HG03460 (cell line): ENCODE measurements around the gene MED12L.

ENCODE experiments used
- ATAC-seq: cut with Tn5 transposase; IDR thresholded peaks from one replicate; pipeline ENCODE4 v1.9.1; 2021; ENCODE audit not compliant: unreplicated experiment

The MED12L gene

DNA sequence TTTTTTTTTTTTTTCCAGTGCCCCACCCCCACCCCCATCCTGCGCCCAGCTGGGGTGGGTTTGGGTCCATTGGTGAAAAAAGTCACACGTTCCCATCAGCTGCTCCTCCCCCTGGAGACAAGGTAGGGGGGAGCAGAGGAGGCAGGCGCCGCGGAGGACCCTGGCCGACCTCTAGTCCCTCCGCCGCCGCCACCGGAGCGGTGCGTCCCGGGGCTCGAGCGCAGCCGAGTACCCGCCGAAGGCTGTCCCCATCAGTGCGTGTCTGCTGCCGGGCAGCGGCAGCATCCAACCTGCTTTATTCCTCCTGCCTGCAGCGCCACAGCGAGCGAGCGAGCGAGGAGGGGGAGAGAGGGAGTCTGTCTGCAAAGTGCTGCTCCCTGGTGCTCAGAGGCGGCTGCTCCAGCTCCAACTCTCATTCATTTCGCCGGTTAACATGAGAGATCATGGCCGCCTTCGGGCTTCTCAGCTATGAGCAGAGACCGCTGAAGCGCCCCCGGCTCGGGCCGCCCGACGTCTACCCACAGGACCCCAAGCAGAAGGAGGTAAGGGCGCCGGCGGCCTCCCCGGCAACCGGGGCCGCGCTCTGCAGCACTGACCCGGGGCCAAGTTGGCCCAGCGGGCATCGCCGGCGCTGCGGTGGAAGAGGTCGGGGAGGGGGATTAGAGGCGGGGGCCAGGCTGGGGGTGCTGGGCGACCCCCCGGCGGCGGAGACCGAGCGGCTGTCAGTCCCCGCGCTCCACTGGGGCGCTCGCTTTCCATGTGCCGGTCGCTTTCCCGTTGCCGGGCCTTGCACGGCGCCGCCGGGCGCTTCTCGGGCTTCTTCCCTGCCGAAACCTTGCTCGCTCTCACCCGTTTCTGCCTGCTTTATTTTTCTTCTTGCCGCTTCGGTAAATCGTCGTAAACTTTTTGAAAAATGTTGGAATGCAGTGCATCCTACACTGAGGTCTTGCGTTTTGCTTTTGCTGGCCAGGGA lies 1.3 kb downstream of the MED12L start:
- peak; percentile 60 for ATAC-seq

DNA sequence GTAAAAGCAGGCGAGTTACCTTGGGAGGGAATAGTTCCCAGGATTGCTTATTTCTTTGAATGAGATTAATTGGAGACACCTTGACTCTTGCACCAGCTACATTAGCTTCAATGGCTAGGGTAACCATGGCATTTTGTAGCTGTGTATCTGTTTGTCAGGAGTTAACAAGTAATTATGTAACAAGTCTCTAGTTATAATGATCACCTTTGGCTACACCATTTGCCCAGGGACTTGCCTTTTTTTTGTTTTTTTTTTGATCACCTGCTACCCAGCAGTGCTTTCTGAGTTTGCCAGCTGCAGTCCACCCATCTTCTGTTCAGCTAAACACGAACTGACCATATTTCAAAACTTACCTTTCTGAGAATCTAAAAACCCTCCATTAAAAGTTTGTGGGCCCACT lies 2.2 kb downstream of the MED12L start:
- no peak for ATAC-seq

DNA sequence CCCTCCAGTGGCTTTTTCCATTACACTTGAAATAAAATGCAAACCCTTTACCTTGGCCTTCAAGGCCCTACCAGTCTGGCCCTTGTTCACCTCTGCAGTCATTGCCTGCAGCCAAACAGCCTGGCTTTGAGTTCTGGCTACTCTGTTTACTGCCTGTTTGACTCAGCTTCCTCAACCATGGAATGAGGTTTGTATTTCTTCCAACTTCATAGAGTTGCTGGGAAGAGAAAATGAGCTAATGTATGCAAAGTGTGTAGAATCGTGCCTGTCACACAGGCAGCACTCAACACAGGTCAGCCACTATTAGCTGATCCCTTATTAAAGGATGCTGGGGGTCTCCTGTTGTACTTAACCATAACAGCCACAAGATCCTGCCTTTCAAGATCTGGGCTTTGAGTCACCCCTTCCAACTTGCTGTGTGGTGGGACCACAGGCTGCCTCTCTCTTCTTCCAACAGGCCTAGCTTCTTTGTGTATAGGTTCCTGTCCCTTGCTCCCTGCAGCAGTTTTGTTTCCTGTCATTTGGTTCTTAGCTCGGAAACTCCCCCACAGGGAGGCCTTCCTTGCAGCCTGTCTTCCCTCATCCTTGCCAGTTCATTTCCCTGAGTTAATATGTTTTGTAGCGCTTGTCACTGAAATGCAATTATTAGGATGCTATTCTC lies 6.4 kb downstream of the MED12L start:
- no peak for ATAC-seq

DNA sequence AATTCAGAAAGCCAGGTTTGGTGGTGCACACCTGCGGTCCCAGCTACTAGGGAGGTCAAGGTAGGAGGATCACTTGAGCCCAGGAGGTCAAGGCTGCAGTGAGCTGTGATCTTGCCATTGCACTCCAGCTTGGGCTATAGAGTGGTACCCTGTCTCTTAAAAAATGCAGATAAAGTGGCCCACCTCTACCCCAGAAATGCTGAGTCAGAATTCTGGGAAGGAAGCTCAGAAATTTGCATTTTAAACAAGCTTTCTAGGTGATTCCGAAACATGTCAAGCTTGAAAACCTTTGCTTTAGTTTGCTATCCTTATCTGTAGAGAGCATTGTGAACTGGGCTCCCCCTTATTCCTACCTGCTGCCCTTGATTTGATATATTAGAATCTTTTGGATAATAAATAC lies 7.7 kb downstream of the MED12L start:
- no peak for ATAC-seq

DNA sequence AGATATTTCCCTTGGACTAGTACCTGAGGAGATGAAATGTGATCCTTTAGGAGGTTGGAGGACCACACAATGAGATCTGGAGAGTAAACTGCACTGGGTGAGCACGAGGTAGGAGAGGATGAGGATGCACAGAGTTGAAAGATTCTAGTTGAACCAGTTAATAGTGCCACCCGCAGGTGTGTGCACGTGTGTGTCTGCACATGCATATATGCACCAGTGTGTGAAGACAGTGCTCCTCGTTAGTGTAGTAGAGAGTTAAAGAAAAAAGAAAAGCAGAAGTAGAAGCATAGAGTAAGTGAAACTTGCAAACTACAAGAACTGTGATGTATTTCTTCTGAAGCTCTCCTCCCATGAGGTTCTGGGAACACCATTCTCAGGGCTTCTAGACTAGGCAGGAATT lies 8.4 kb downstream of the MED12L start:
- ATAC-seq = peak; percentile 71

DNA sequence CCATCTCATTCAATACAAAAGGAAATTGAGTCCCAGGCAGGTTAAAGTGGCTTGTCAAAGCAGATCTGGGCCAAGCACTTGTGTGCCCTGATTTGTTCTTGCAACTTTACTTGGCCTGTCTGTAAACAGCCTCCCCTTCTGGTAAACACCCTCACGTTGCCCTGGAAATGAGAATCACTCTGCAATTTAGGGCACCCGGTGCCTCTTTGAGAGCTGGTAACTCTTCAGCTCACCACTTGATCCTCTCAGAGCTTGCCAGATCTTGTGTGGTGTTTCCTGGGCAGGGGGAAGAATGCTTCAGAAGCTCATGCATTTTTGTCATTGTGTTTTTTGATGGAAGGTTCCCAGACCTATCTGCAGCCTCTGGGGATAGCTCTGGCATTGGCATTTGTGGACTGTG lies 11.3 kb downstream of the MED12L start:
- no peak for ATAC-seq

DNA sequence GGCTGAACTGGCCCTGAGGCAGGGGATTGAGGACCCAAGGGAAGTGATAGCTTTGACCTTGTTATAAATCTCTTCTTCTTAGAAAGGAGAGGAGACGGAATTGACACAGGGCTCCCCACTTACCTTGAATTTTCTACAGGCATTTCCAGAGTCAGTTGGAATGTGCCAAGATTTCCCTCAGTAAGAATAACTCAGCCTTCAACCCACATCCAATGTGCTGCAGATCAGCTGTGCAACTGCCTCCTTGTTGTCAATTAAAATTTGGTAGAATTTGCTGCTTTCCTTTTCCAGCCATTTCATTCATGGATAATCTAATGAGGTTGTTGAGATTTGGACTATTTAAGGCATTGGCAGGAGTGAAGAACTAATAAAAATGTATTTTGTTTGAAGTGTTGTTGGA lies 14.6 kb downstream of the MED12L start:
- ATAC-seq = no peak

DNA sequence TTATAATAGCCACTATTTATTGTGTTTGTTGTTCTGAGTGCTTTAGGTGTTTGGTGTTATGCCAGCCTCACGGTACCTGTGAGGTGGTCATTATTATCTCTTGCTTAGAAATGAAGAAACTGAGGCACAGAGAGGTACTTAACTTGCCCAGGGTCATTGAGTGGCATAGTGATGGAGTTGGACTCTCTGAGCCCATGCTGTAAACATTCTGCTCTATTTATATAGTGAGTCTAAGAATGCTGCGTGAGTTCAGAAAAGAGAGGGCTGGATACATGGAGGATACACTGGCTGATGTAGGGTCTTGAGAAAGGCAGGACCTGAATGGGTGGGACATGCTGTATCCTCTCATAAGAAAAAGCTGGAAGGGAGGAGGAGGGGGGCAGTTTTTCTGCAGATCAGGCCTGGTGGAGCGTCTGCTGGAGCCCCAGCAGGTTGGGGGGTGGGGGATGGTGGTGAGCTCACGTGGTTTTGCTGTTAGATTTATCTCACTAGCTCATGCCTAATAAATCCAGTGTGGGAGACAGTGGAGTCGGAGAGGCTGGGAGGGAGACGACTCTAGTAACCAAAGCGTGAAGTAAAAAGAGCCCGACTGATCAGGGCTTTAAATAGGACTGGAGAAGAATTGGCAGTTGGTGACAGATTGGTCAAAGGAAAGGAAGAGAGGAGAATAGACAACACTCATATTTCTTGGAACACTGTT lies 16.0 kb downstream of the MED12L start:
- ATAC-seq = no peak

DNA sequence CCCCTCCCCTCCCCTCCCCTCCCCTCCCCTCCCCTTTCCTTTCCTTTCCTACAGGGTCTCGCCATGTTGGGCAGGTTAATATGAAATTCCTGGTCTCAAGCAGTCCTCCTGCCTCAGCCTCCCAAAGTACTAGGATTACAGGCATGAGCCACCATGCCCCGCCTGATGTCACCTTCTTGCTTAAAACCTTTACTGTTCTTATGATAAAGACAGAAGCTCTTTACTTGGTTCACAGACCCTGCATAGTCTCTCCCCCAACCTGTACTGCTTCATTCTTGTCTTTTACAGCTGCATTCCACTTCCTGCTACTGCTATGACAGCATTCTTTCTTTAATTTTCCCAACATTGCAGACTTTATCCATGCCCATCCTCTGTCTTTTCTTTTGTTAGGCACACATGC lies 20.8 kb downstream of the MED12L start:
- no peak for ATAC-seq

DNA sequence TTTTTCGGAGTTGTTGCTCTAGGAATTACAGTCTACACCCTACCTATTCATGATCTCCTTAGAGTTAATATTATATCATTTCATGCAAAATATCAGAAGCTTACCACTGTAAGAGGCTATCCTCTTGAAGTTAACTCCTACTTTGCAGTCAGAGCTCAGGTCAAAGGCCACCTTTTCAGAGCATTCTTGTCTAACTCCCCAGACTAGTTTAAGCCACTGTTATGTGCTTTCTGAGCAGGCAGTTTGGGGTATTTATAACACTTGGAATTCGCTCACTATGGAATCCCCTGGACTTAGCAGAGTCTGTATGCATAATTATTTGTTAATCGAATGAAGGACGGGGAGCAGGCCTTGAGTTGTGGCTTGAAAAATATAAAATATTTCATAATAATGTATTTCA lies 21.7 kb downstream of the MED12L start:
- no peak for ATAC-seq

DNA sequence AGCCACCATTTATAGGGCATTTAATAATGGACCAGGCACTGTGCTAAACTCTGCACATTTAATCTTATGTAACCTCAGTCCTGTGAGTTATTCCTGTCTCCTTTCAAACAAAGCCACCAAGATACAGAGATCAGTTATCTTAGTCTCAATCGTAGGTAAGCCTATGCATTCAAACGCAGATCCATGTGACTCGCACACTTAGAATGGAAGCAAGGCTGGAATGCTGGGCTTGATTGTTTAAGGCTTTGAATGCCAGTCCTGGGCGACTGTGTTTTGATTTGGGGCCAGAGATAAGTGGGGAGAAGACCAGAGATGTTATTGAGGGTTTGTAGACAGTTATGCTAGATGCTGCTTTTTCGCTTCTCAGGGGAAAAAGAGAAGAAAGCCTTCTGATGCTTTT lies 22.2 kb downstream of the MED12L start:
- ATAC-seq = no peak

DNA sequence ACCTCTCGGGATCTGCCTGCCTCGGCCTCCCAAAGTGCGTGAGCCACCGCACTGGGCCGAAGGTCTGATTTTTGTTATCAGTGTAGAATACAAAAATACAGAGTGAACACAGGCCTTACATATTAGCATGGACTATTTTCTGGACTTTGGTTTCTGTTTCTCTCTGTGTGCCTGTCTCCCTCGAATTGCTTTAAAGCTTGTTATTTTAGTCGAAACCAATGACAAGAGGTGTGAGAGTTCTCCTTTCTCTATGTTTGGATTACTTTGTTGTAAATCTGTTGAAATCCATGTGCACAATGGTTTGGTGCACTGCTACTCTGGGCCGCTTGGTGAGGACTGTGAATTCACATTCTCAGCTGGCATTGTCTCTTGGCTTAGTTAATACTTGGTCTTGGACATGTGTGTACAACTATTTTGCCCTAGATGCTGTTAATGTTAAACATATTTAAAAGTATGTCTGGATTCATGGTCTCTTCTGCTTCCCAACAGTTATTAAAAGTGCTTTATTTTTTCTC lies 23.9 kb downstream of the MED12L start:
- no peak for ATAC-seq

DNA sequence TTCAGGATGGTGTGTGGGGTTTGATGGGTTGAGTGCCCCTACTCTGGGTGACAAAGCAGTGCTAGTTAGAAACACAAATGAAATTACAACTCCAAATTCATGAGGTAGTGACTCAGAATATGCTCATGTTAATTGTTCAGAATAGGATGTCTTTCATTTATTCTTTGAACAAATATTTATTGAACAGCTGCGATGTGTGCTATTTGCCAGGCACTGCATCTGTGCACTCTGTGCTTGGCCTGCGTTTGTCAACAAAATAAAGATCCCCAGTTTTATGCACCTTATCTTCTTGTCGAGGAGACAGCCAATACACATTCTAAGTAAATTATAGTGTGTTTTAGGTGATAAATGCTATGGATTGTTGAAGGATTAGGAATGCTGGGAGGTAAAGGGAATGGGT lies 27.3 kb downstream of the MED12L start:
- ATAC-seq = no peak

DNA sequence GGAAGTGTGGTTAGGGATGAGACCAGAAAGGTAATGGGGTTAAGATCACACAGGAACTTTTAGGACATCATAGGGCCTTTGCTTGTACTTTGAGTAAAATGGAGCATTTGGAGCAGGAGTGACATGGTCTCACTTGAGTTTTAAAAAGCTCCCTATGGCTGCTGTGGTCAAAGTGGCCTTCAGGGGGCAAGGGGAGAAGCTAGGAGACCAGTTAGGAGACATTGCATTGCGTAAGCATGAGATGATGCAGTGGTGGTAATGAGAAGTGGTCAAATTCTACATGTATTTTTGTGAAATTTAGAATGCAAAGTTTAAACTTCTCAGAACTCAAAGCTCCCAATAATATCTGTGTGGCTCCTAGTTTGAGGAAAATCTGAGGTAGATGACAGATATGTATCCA lies 27.9 kb downstream of the MED12L start:
- no peak for ATAC-seq

DNA sequence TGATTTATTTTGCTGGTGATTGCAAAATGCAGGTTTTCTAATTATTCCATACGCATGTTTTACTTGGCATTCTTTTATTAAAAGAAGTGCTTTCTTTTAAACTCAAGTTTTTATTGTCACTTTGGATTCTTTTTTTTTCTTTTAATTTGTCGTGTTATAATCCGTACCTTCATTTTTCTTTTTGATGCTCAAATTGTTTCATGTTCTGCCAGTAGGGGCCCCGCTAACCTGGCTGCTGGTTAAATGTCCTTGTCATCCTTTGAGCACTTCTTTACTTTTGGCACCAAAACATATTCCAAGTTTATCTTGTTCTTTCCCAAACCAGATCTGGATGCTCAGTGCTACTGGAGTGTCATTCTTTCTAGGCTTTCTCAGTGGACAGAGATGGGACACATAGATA lies 31.6 kb downstream of the MED12L start:
- ATAC-seq = no peak

DNA sequence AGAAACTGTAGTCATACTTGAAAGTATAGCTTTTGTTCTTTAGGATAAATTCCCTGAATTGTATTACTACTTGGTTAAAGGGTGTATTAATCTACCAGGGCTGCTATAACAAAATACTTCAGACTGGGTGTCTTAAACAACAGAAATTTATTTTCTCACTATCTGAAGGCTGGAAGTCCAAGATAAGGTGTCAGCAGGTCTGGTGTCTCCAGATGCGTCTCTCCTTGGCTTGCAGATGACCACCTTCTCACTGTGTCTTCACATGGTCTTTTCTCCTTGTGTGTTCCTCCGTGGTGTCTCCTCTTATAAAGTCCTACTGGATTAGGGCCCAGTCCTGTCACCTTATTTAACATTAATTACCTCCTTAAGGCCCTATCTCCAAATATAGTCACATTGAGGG lies 33.7 kb downstream of the MED12L start:
- ATAC-seq = no peak

DNA sequence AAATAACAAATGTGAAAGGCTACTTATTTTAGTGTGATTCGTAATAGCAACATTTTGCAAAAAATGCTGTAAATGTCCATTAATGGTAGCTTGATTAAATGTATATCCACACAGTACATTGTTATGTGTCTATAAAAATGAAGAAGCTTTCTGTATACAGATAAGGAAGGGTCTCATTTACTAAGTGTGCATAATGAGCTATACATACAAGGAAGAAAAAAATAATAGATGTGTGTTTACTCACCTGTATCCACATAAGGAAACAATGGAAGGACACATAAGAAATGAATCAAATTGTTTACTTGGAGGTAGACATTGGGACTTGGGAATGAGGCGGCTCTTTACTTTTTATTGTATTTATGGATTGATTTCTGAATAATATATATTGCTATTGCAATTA lies 34.9 kb downstream of the MED12L start:
- ATAC-seq = no peak

DNA sequence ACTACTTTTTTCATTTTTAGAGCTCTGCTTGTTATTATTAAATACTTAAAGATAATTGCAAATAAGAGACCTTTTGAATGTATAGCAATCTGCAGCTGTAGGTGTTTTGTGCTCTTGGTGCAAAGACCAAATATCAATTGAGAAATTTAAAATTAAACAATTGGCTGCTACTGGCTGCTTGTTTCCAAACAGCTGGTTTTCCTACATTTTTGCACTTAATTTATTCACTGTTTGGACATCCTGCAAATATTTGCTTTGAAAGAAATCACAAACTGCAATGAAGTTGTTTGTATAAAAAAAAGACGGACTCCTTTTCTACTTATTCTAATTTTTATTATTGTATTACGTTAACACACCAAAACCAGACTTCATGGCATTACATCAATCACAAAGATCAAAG lies 35.6 kb downstream of the MED12L start:
- no peak for ATAC-seq

DNA sequence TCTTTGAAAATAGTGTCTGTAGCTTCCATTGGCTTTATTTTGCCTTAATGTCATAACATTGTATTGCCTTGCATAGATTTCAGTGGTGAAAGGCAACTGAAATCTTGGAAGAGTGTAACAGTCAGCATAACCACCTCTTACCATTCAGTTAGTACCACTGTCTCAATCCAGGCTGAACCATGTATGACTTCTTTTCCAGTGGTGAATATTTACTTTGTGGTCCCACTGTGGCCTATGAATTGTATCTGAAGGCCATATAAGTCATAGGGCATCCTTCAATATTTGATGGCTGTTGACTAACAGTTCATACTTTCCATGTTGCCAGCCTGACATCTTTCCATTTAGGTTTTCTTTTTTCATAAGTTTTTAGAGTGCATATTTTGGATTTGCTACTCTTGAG lies 38.4 kb downstream of the MED12L start:
- no peak for ATAC-seq

DNA sequence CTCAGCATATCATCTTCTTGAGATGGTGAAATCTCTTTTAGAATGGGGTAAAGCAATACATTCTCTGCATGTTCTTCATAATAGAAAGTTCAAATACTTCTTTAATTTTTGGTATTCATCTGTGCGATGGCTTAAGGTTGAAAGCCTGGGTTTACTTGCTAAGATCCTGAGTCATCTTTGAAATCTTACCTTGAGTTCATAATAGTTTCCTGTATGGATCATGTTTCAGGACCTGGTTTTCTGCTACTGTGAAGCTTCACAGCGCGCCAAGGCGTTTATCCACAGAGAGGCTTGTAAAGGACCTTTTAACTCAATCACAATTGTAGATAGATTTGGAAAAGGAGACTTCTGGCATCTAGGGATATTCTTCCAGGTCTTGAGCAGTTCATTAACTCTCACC lies 39.0 kb downstream of the MED12L start:
- ATAC-seq = no peak

DNA sequence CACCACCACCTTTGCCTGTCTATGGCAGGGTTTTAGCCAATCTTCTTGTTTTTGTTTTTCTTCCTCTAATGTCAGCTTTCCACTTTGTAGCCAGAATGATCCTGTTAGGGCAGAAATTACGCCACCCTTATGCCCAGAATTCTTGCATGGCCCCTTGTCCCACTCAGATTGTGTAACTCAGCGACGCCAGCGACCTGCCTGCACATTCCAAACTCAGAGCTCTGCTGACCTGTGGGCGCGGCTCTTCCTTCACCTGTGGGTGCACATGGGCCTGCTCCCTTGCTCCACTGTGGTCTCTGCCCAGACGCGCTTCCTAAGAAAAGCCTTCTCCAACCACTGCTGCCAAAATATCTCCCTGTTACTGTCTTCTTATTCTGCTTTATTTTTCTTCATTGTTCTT lies 45.0 kb downstream of the MED12L start:
- ATAC-seq = no peak

DNA sequence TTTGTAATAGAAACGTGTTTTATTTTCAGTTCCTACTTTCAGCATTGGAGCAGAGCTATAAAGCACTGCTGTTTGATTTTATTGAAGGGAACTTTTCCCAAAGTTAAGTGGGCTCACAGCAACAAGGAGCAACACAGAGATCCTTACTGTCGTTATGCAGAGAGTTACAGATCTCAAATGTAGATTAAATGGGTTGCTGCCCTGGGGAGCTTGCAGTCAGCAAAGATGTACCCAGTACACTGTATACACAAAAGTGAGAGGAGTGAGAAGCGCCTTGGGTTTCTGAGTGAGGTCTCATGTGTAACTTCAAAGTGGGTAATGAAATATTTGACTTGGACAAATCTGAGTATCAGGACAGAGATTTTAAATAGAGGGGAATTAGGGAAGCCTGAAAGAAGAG lies 47.7 kb downstream of the MED12L start:
- ATAC-seq = no peak
